GM12872 (cell line): ENCODE measurements around the gene TEAD3.

ENCODE experiments used
- CTCF ChIP-seq: IDR thresholded peaks from 3 replicates; pipeline ENCODE4 v1.5.1; 2011; ENCODE audit warnings: low read depth, mild to moderate bottlenecking, low read length, moderate library complexity; ENCODE audit not compliant: insufficient read depth

The TEAD3 gene

DNA sequence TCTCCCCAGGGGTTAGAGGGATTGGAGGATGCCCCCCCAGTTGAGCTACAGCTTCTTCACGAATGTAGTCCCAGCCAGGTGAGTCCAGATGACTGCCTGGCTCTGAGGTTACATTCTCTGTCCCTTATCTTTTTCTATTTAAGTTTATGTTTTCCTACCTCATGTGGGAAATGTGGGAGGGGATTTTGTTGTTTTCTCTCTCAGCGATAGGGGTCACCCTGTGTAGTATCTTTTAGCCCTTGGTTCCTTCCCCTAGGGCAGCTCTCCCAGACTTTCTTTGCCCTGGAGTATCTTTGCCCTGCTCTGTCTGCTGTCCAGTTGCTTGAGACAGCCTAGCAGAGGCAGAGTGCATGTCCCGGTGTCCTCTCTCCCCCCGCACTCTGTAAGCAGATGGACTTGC, 39.0 kb downstream of the TEAD3 start:
- no peak for TF ChIP-seq CTCF

- no peak for TF ChIP-seq CTCF
Observed at GRCh38 chr6:35454391-35455110, 42.3 kb downstream of the TEAD3 start.

GRCh38 chr6:35453236-35453635, 43.6 kb downstream of the TEAD3 start:
- TF ChIP-seq CTCF: no peak

GRCh38 chr6:35452183-35453090, 44.4 kb downstream of the TEAD3 start, which contains the start of gene FANCE:
TSS of gene FANCE (plus strand) at chr6:35452338. CDS start at chr6:35452546, 208 bp downstream.
- no peak for TF ChIP-seq CTCF

- no peak for TF ChIP-seq CTCF
Observed at GRCh38 chr6:35451354-35452182, 45.3 kb downstream of the TEAD3 start.

- TF ChIP-seq CTCF: peak; percentile 60
Observed at GRCh38 chr6:35449287-35449881, 47.5 kb downstream of the TEAD3 start.
